OCI-LY7 (cell line): ENCODE data around the gene TMEM127. TPM values are rescaled to one million over a fixed set of nuclear protein-coding genes. Genes with fewer than 3 reads are reported as not detected.

Experiments
- BruUV-seq: library from RNA; stranded (reverse); fragments of 400-500 nt; replicated peaks from 2 replicates; lab custom pipeline; 2021; lab: Mats Ljungman, UMichigan
- CTCF ChIA-PET: fragments of 300-600 bp; sonication (Branson Sonifier 250); formaldehyde crosslinking; loops from one replicate; lab custom pipeline; 2022; ENCODE audit warnings: antibody characterized with exemption; ENCODE audit not compliant: unreplicated experiment; lab: Charles Lee
- POLR2A ChIA-PET: fragments of 300-600 bp; sonication (Branson Sonifier 250); formaldehyde crosslinking; loops from one replicate; lab custom pipeline; 2022; ENCODE audit warnings: antibody characterized with exemption; lab: Charles Lee
- DNase-seq: peaks from one replicate; pipeline ENCODE4 v3.0.0-alpha.2; 2015; ENCODE audit warnings: low spot score
- H2AFZ ChIP-seq: fragments of 200-600 bp; sonication (generic), shearing (Covaris generic); 2 replicates; pipeline ENCODE4 v1.6.1; 2014; ENCODE audit warnings: mild to moderate bottlenecking, antibody characterized with exemption, low read length, moderate library complexity
- H3K27ac ChIP-seq: fragments of 200-600 bp; sonication (generic); 2 replicates; pipeline ENCODE4 v1.5.1; 2014; ENCODE audit warnings: mixed run types, low read depth, mild to moderate bottlenecking, moderate library complexity, low read length, inconsistent platforms; ENCODE audit not compliant: poor library complexity, severe bottlenecking
- H3K36me3 ChIP-seq: fragments of 200-600 bp; sonication (generic); 2 replicates; pipeline ENCODE4 v1.6.1; 2014; ENCODE audit warnings: mild to moderate bottlenecking, antibody characterized with exemption, low read length, moderate library complexity, mixed read lengths; ENCODE audit not compliant: insufficient read depth
- H3K4me1 ChIP-seq: fragments of 200-600 bp; sonication (generic); 2 replicates; pipeline ENCODE4 v1.5.1; 2014; ENCODE audit warnings: mild to moderate bottlenecking, low read length; ENCODE audit not compliant: insufficient read depth, poor library complexity, severe bottlenecking
- H3K4me2 ChIP-seq: fragments of 200-600 bp; sonication (generic); 2 replicates; pipeline ENCODE4 v1.6.1; 2014; ENCODE audit warnings: mild to moderate bottlenecking, low read length
- H3K4me3 ChIP-seq: fragments of 200-600 bp; sonication (generic); 2 replicates; pipeline ENCODE4 v1.5.1; 2014; ENCODE audit warnings: mild to moderate bottlenecking, low read depth, low read length; ENCODE audit not compliant: poor library complexity, severe bottlenecking
- H3K79me2 ChIP-seq: fragments of 200-600 bp; sonication (generic); 2 replicates; pipeline ENCODE4 v1.6.1; 2016; ENCODE audit warnings: low read depth, mild to moderate bottlenecking, low read length, moderate library complexity, mixed read lengths; ENCODE audit not compliant: insufficient read depth
- H3K9me2 ChIP-seq: fragments of 200-600 bp; sonication (generic); 2 replicates; pipeline ENCODE4 v1.6.1; 2016; ENCODE audit warnings: mild to moderate bottlenecking, low read length, mixed read lengths; ENCODE audit not compliant: insufficient read depth
- H3K9me3 ChIP-seq: fragments of 200-600 bp; sonication (generic); 2 replicates; pipeline ENCODE4 v1.6.1; 2014; ENCODE audit warnings: mild to moderate bottlenecking, mixed run types, low read length, mixed read lengths
- H4K20me1 ChIP-seq: fragments of 200-600 bp; sonication (generic); 2 replicates; pipeline ENCODE4 v1.6.1; 2014; ENCODE audit warnings: mild to moderate bottlenecking, antibody characterized with exemption, low read length, moderate library complexity, mixed read lengths; ENCODE audit not compliant: insufficient read depth
- EZH2phosphoT487 ChIP-seq: fragments of 200-600 bp; sonication (generic); IDR thresholded peaks from 2 replicates; pipeline ENCODE4 v1.6.1; 2018; ENCODE audit warnings: low read depth, borderline replicate concordance, mild to moderate bottlenecking, mixed run types, antibody characterized with exemption, low read length, moderate library complexity, mixed read lengths
- intact Hi-C: fragments of 100-400 bp; cut with micrococcal nuclease; formaldehyde crosslinking; loops from one replicate; pipeline ENCODE4 v1.10.0; 2022; ENCODE audit not compliant: unreplicated experiment
- total RNA-seq, 2 experiments: library from RNA; depleted of rRNA in 1 of 2; stranded (reverse); fragments of >200 nt in 1 of 2; shearing (Covaris generic) in 1 of 2; gene quantifications; 2 replicates each; pipeline ENCODE4 v1.2.3, GENCODE V29; 2014 to 2022
- TF ChIP-seq, protein P1 (sequence below): fragments of 200-600 bp; sonication (generic); conservative IDR thresholded peaks from 2 replicates; pipeline ENCODE4 v1.5.1; 2014; ENCODE audit warnings: mild to moderate bottlenecking, antibody characterized with exemption, low read length, moderate library complexity, mixed read lengths

Gene TMEM127
- total RNA-seq, 2 experiments from 2014 or later: 12.1 to 20.4 TPM

DNA sequence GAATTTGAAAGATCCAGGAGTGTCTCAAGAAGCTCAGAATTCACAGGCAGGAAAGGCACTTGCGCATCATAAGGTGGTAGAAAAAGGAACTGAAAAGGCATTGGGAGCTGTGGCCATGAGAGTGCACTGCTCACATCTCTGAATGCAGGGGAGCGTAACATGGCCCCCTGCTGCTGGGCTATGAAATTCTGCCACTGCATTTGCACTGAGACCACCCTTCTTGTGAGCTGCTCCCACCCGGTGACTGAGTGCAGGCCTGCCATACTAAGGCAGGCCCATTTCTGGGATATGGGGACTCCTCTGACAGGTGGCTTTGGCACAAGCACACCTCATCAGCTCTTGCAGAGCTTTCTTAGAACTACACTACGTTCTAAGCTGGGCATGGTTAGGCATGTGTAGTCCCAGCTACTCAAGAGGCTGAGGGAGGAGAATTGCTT lies 31.9 kb downstream of the TMEM127 start:
- Histone ChIP-seq H3K4me2 (peak overlapping the region; percentile 77), H3K4me3 (peak overlapping the region; percentile 50), H3K4me1 (peaks cover 28% of the 10 kb centered on the region), H3K27ac (peak overlapping the region; percentile 74), H3K79me2 (no peaks in the 10 kb centered on the region), H3K9me2 (no peaks in the 10 kb centered on the region), H2AFZ (peak overlapping the region; percentile 59; the same call in 1 of the 2 replicates), H3K9me3 (no peaks in the 10 kb centered on the region), H3K36me3 (no peaks in the 10 kb centered on the region), H4K20me1 (no peaks in the 10 kb centered on the region)
- intact Hi-C loops: loop anchor here (2.0 kb wide), 1 partner anchor 25 kb away; the partner anchor contains the start of gene STARD7
- CTCF ChIA-PET: interaction anchor here (1.1 to 1.8 kb wide), 5 partner anchors 11 to 96 kb away, joined by 3 to 6 read pairs (median 4); partner anchors contain the start of gene ASTL
- TF ChIP-seq, protein P1, sequence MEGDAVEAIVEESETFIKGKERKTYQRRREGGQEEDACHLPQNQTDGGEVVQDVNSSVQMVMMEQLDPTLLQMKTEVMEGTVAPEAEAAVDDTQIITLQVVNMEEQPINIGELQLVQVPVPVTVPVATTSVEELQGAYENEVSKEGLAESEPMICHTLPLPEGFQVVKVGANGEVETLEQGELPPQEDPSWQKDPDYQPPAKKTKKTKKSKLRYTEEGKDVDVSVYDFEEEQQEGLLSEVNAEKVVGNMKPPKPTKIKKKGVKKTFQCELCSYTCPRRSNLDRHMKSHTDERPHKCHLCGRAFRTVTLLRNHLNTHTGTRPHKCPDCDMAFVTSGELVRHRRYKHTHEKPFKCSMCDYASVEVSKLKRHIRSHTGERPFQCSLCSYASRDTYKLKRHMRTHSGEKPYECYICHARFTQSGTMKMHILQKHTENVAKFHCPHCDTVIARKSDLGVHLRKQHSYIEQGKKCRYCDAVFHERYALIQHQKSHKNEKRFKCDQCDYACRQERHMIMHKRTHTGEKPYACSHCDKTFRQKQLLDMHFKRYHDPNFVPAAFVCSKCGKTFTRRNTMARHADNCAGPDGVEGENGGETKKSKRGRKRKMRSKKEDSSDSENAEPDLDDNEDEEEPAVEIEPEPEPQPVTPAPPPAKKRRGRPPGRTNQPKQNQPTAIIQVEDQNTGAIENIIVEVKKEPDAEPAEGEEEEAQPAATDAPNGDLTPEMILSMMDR: peak; percentile 74
- no peak for TF ChIP-seq EZH2phosphoT487
- POLR2A ChIA-PET: interaction anchor here (0.8 to 2.8 kb wide), 13 partner anchors 8 to 53 kb away, joined by 3 to 25 read pairs (median 5); partner anchors contain the start of gene STARD7
- no TSS peak for BruUV-seq
- DNase-seq: peak; percentile 84

DNA sequence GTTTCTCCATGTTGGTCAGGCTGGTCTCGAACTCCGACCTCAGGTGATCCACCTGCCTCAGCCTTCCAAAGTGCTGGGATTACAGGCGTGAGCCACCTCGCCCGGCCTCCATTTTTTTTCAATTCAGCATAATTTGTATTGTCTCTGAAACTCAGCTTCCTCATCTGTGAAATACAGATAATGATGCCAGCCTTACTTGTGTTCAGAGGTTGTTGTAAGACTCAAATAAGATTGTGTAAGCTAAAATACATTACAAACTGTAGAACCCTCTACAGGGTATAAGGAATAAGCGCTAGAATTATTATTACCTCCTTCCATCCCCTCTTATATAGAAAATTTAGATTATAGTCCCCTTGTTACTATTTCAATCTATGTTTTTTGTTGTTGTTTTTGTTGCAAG lies 32.4 kb downstream of the TMEM127 start:
- H2AFZ ChIP-seq: peak overlapping the region; percentile 59; the same call in 1 of the 2 replicates
- peak overlapping the region; percentile 77 for H3K4me2 ChIP-seq
- no peaks in the 10 kb centered on the region for H3K79me2 ChIP-seq
- H3K9me3 ChIP-seq: no peaks in the 10 kb centered on the region
- intact Hi-C loops: loop anchor here (2.0 kb wide), 1 partner anchor 25 kb away; the partner anchor contains the start of gene STARD7
- no TSS peak for BruUV-seq
- H3K36me3 ChIP-seq: no peaks in the 10 kb centered on the region
- H4K20me1 ChIP-seq: no peaks in the 10 kb centered on the region
- POLR2A ChIA-PET: interaction anchor here (0.6 to 2.8 kb wide), 13 partner anchors 8 to 396 kb away, joined by 3 to 25 read pairs (median 5); partner anchors contain the start of gene STARD7
- CTCF ChIA-PET: interaction anchor here (1.0 to 1.8 kb wide), 6 partner anchors 10 to 95 kb away, joined by 3 to 6 read pairs (median 4); partner anchors contain the start of genes ASTL and STARD7
- H3K9me2 ChIP-seq: no peaks in the 10 kb centered on the region
- TF ChIP-seq EZH2phosphoT487: no peak
- TF ChIP-seq, protein P1: no peak
- peak overlapping the region; percentile 74 for H3K27ac ChIP-seq
- no peak for DNase-seq
- peaks cover 28% of the 10 kb centered on the region for H3K4me1 ChIP-seq
- H3K4me3 ChIP-seq: no peak overlapping the region

DNA sequence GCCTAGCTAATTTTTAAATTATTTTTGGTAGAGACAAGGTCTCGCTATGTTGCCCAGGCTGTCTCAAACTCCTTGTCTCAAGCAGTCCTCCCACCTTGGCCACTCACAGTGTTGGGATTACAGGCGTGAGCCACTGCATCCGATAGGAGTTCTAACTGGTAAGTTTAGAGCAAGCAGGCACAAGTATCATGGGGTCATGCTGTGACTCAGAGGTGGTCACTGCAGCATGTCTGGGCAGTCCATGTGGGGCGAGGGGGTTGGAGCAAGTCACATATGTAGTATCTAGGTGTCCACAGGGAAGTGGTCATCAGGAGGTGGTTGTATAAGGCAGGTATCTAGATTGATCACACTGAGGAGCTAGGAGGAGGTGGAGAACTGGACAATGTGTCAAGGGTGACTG lies 34.5 kb downstream of the TMEM127 start:
- Histone ChIP-seq H3K4me2 (no peak overlapping the region), H3K4me3 (no peak overlapping the region), H3K9me3 (no peaks in the 10 kb centered on the region), H4K20me1 (no peaks in the 10 kb centered on the region), H3K36me3 (no peaks in the 10 kb centered on the region), H3K79me2 (no peaks in the 10 kb centered on the region; the same call in 1 of the 2 replicates), H2AFZ (no peak overlapping the region), H3K9me2 (no peaks in the 10 kb centered on the region), H3K4me1 (peaks cover 28% of the 10 kb centered on the region), H3K27ac (no peak overlapping the region)
- intact Hi-C loops: no loop called here
- CTCF ChIA-PET: interaction anchor here (0.7 to 1.1 kb wide), 2 partner anchors 9 to 10 kb away, joined by 3 to 4 read pairs; no protein-coding TSS in a partner anchor
- no peak for TF ChIP-seq EZH2phosphoT487
- TF ChIP-seq, protein P1: no peak
- no TSS peak for BruUV-seq
- POLR2A ChIA-PET: interaction anchor here (1.7 kb wide), 1 partner anchor 15 kb away, joined by 7 read pairs; no protein-coding TSS in a partner anchor
- no peak for DNase-seq
